Left forelimb (tissue), 1 donor: Measurements from ENCODE around the gene HAGHL.
"Not testable (repeated sequence)": the region's sequence is repeated elsewhere in the genome, so short reads cannot be mapped to it uniquely, and the experiment has no call there.

Experiments used
- DNase-seq: peaks from one replicate; pipeline ENCODE4 v3.0.0-alpha.2; 2018; ENCODE audit warnings: low spot score

The HAGHL gene

GRCh38 chr16:707062-707538 lies 19.8 kb upstream of the HAGHL start:
- DNase-seq = no peak

- no peak for DNase-seq
These were observed 18.9 kb upstream of the HAGHL start for GRCh38 chr16:708019-708418.

- no peak for DNase-seq
These were observed 17.9 kb upstream of the HAGHL start for GRCh38 chr16:708959-709358.

GRCh38 chr16:709566-710499 lies 17.1 kb upstream of the HAGHL start:
- no peak for DNase-seq

- DNase-seq = no peak
These were observed 16.3 kb upstream of the HAGHL start for GRCh38 chr16:710500-711075.

GRCh38 chr16:711084-711483 lies 15.8 kb upstream of the HAGHL start:
- no peak for DNase-seq

- DNase-seq = peak; percentile 85
These were observed 15.2 kb upstream of the HAGHL start for GRCh38 chr16:711548-712320.

GRCh38 chr16:712740-713250 lies 14.1 kb upstream of the HAGHL start:
- not testable (repeated sequence) for DNase-seq

GRCh38 chr16:714079-714478 lies 12.8 kb upstream of the HAGHL start:
- no peak for DNase-seq

- DNase-seq = peak; percentile 92
These were observed 12.1 kb upstream of the HAGHL start, which contains the start of gene METRN for GRCh38 chr16:714558-715476. METRN (plus strand) TSS chr16:715118; CDS start chr16:715290, 172 bp downstream.

- DNase-seq = no peak
These were observed 11.3 kb upstream of the HAGHL start for GRCh38 chr16:715477-716199.

- no peak for DNase-seq
These were observed 10.7 kb upstream of the HAGHL start for GRCh38 chr16:716200-716568.

- DNase-seq = no peak
These were observed 10.1 kb upstream of the HAGHL start for GRCh38 chr16:716768-717325.

- no peak for DNase-seq
These were observed 9.3 kb upstream of the HAGHL start for GRCh38 chr16:717450-718245.

GRCh38 chr16:718389-718788 lies 8.5 kb upstream of the HAGHL start:
- DNase-seq = no peak

GRCh38 chr16:718922-719321 lies 8.0 kb upstream of the HAGHL start:
- DNase-seq = no peak

GRCh38 chr16:719815-720446 lies 7.0 kb upstream of the HAGHL start:
- DNase-seq = no peak

- DNase-seq = no peak
These were observed 6.4 kb upstream of the HAGHL start for GRCh38 chr16:720447-720989.
